HepG2 (cell line): ENCODE data around the gene ATP11A. TPM values are rescaled to one million over a fixed set of nuclear protein-coding genes. Genes with fewer than 3 reads are reported as not detected.

Source experiments
- ATAC-seq: fragments of 200-7000 bp; cut with Tn5 transposase; 3 replicates; pipeline ENCODE4 v1.9.1; 2020; ENCODE audit warnings: mild to moderate bottlenecking, moderate library complexity
- BruUV-seq: library from RNA; stranded (reverse); fragments of 400-500 nt; replicated peaks from 2 replicates; lab custom pipeline; 2021; lab: Mats Ljungman, UMichigan
- CTCF ChIA-PET: fragments of 300-600 bp; formaldehyde crosslinking; extraction: SDS; loops from one replicate; lab custom pipeline; 2021; ENCODE audit warnings: low total read pairs, inconsistent platforms, low intra/inter-chr PET ratio; lab: Yijun Ruan, JAX
- POLR2A ChIA-PET: fragments of 350-600 bp; sonication (Branson Sonifier 250); formaldehyde crosslinking; loops from one replicate; lab custom pipeline; 2020; ENCODE audit warnings: antibody characterized with exemption, inconsistent platforms; lab: Yijun Ruan, JAX
- DNase-seq: peaks from one replicate; pipeline ENCODE4 v3.0.0-alpha.2; 2015; ENCODE audit warnings: low spot score
- FAIRE-seq: peaks from 3 replicates; lab custom pipeline; 2011; peaks lifted over from hg19 to GRCh38; lab: Jason Lieb, UNC
- H2AFZ ChIP-seq: one replicate; pipeline ENCODE4 v1.6.1; 2011; ENCODE audit warnings: low read length, inconsistent platforms
- H3K27ac ChIP-seq: fragments of 300-600 bp; 3 replicates; pipeline ENCODE4 v1.8.0; 2011; ENCODE audit warnings: mixed run types, mild to moderate bottlenecking, mixed read lengths, low read length, inconsistent platforms; ENCODE audit not compliant: insufficient read depth; ENCODE audit errors: extremely low read length
- H3K27me3 ChIP-seq, 2 experiments: fragments of 200-600 bp in 1 of 2; 2 replicates in 1 of 2; 3 replicates in 1 of 2; pipeline versions ENCODE4 v1.6.0 to v1.8.0; 2011; ENCODE audit warnings: low read length in 2 of 2, mild to moderate bottlenecking in 2 of 2, moderate library complexity in 2 of 2, inconsistent platforms in 1 of 2; ENCODE audit not compliant: insufficient read depth in 2 of 2, control insufficient read depth in 1 of 2
- H3K36me3 ChIP-seq, 2 experiments: fragments of 200-600 bp in 1 of 2; replicated peaks in 1 of 2; 2 replicates in 1 of 2; 3 replicates in 1 of 2; pipeline versions ENCODE4 v1.5.1 to v1.8.0; 2011; ENCODE audit warnings: low read length in 2 of 2, inconsistent platforms in 1 of 2; ENCODE audit not compliant: insufficient read depth in 2 of 2, control insufficient read depth in 1 of 2
- H3K4me1 ChIP-seq: 2 replicates; pipeline ENCODE4 v1.5.1; 2012; ENCODE audit warnings: low read length, inconsistent platforms; ENCODE audit not compliant: insufficient read depth
- H3K4me2 ChIP-seq: 2 replicates; pipeline ENCODE4 v1.6.0; 2011; ENCODE audit warnings: low read depth, low read length, inconsistent platforms
- H3K4me3 ChIP-seq, 3 experiments: fragments of 200-600 bp in 1 of 3; sonication (generic), shearing (Covaris generic) in 1 of 3; replicated peaks in 1 of 3; 2 replicates each; pipeline ENCODE4 v1.5.1; 2011 to 2016; ENCODE audit warnings: low read length in 3 of 3, inconsistent platforms in 2 of 3, low read depth in 2 of 3, mild to moderate bottlenecking in 2 of 3, control low read depth in 1 of 3, mixed read lengths in 1 of 3; ENCODE audit not compliant: insufficient read depth in 1 of 3
- H3K79me2 ChIP-seq: one replicate; pipeline ENCODE4 v1.6.1; 2011; ENCODE audit warnings: low read length, inconsistent platforms; ENCODE audit not compliant: insufficient read depth
- H3K9ac ChIP-seq: 2 replicates; pipeline ENCODE4 v1.6.0; 2011; ENCODE audit warnings: mild to moderate bottlenecking, low read depth, low read length, inconsistent platforms; ENCODE audit not compliant: insufficient read depth
- H3K9me3 ChIP-seq: 2 replicates; pipeline ENCODE4 v1.5.1; 2012; ENCODE audit warnings: mild to moderate bottlenecking, low read length
- H4K20me1 ChIP-seq: 2 replicates; pipeline ENCODE4 v1.6.0; 2011; ENCODE audit warnings: inconsistent platforms, mild to moderate bottlenecking, low read length, moderate library complexity; ENCODE audit not compliant: insufficient read depth
- CBX2 ChIP-seq, 2 experiments: fragments of 200-600 bp in 1 of 2; sonication (generic); formaldehyde crosslinking in 1 of 2; IDR thresholded peaks; 2 replicates each; pipeline versions ENCODE4 v1.7.0 to v1.8.1; 2018 to 2022; ENCODE audit warnings: low read depth in 2 of 2, low read length in 1 of 2, mild to moderate bottlenecking in 1 of 2, missing genetic modification reagents in 1 of 2
- HNF4A ChIP-seq: sonication (generic); formaldehyde crosslinking; IDR thresholded peaks from 2 replicates; pipeline ENCODE4 v1.4.0; 2020; ENCODE audit warnings: missing genetic modification reagents
- HNRNPK ChIP-seq: fragments of 200-400 bp; formaldehyde crosslinking; IDR thresholded peaks from 2 replicates; pipeline ENCODE4 v1.6.1; 2018; ENCODE audit warnings: low read length, low read depth, moderate library complexity, mild to moderate bottlenecking; ENCODE audit not compliant: poor library complexity, severe bottlenecking
- KLF6 ChIP-seq: IDR thresholded peaks from 2 replicates; pipeline ENCODE4 v1.8.0; 2016; ENCODE audit warnings: missing biosample characterization, missing genetic modification reagents
- PCBP1 ChIP-seq: fragments of 200-400 bp; formaldehyde crosslinking; IDR thresholded peaks from 2 replicates; pipeline ENCODE4 v1.6.1; 2017; ENCODE audit warnings: mild to moderate bottlenecking, low read depth, low read length, borderline replicate concordance
- RBM22 ChIP-seq: fragments of 200-400 bp; formaldehyde crosslinking; optimal IDR thresholded peaks from 2 replicates; pipeline ENCODE3; 2017; ENCODE audit warnings: mild to moderate bottlenecking, low read length, moderate library complexity
- SAP130 ChIP-seq: IDR thresholded peaks from 2 replicates; pipeline ENCODE4 v1.6.1; 2016; ENCODE audit warnings: low read depth
- XRCC5 ChIP-seq: fragments of 200-400 bp; formaldehyde crosslinking; optimal IDR thresholded peaks from 2 replicates; pipeline ENCODE3; 2017; ENCODE audit warnings: mild to moderate bottlenecking, low read length
- YEATS4 ChIP-seq: sonication (generic); formaldehyde crosslinking; IDR thresholded peaks from 2 replicates; pipeline ENCODE4 v1.4.0; 2020; ENCODE audit warnings: missing genetic modification reagents, borderline replicate concordance
- ZFP90 ChIP-seq: sonication (generic); formaldehyde crosslinking; IDR thresholded peaks from 2 replicates; pipeline ENCODE4 v1.8.0; 2022; ENCODE audit warnings: missing genetic modification reagents, mild to moderate bottlenecking, inconsistent platforms, borderline replicate concordance
- ZNF232 ChIP-seq: sonication (generic); formaldehyde crosslinking; IDR thresholded peaks from 2 replicates; pipeline ENCODE4 v1.4.0; 2020; ENCODE audit warnings: missing genetic modification reagents, borderline replicate concordance
- ZNF614 ChIP-seq: IDR thresholded peaks from 2 replicates; pipeline ENCODE4 v1.6.1; 2018; ENCODE audit warnings: missing biosample characterization, missing genetic modification reagents, inconsistent platforms, borderline replicate concordance
- ZNF749 ChIP-seq: sonication (generic); formaldehyde crosslinking; IDR thresholded peaks from 2 replicates; pipeline ENCODE4 v1.8.0; 2022; ENCODE audit warnings: mild to moderate bottlenecking, missing genetic modification reagents, moderate library complexity, borderline replicate concordance
- WGBS: methylation state at CpG from one replicate; pipeline ENCODE4 v1.1.6; 2017; ENCODE audit warnings: low lambda C conversion rate; 5-methylcytosine and 5-hydroxymethylcytosine counted together
- in situ Hi-C: cut with HindIII; loops from 2 replicates; pipeline ENCODE4 v1.10.0; 2017; ENCODE audit warnings: low pct_unique_long_range_greater_than_20kb; ENCODE audit not compliant: extremely low pct_ligation_motif_present
- intact Hi-C: fragments of 100-400 bp; cut with micrococcal nuclease; formaldehyde crosslinking; loops from one replicate; pipeline ENCODE4 v1.10.0; 2022; ENCODE audit not compliant: unreplicated experiment
- polyA plus RNA-seq, 8 experiments: library from polyadenylated mRNA; depleted of rRNA in 3 of 8; stranded (reverse) in 7 of 8; unstranded in 1 of 8; fragments of >200 nt; fragmentation: Illumina TruSeq in 4 of 8; extraction: Trizol in 4 of 8; gene quantifications; 2 replicates each; pipeline versions ENCODE4 v1.2.1 to v1.2.3, GENCODE V29; 2011 to 2016; ENCODE audit warnings: low read depth in 4 of 8, missing spikeins in 1 of 8, mixed read lengths in 1 of 8; ENCODE audit not compliant: insufficient read depth in 1 of 8
- total RNA-seq, 5 experiments: library from RNA; depleted of rRNA; stranded (reverse); fragments of >200 nt; fragmentation: Illumina TruSeq; extraction: Trizol; gene quantifications; 2 replicates each; pipeline ENCODE4 v1.2.3, GENCODE V29; 2016; ENCODE audit warnings: low read depth in 1 of 5
- TF ChIP-seq, protein P1 (sequence below), 2 experiments: sonication (generic) in 1 of 2; formaldehyde crosslinking in 1 of 2; IDR thresholded peaks; 2 replicates each; pipeline versions ENCODE4 v1.4.0 to v1.6.1; 2018 to 2020; ENCODE audit warnings: missing genetic modification reagents in 2 of 2, borderline replicate concordance in 1 of 2, low read depth in 1 of 2, mild to moderate bottlenecking in 1 of 2, missing biosample characterization in 1 of 2
- TF ChIP-seq, protein P2 (sequence below): sonication (generic); formaldehyde crosslinking; IDR thresholded peaks from 2 replicates; pipeline ENCODE4 v1.5.0; 2020; ENCODE audit warnings: missing genetic modification reagents
- TF ChIP-seq, protein P3 (sequence below): sonication (generic); formaldehyde crosslinking; IDR thresholded peaks from 2 replicates; pipeline ENCODE4 v1.4.0; 2020; ENCODE audit warnings: missing genetic modification reagents
- TF ChIP-seq, protein P4 (sequence below): sonication (generic); formaldehyde crosslinking; IDR thresholded peaks from 2 replicates; pipeline ENCODE4 v1.8.1; 2023; ENCODE audit warnings: mild to moderate bottlenecking, missing genetic modification reagents

Gene ATP11A
- total and polyA plus RNA-seq, 2 of the 13 experiments (the other 11 are each of a cell fraction or from before 2014, with no cell fraction given), result 18.4 to 20.1 TPM

DNA sequence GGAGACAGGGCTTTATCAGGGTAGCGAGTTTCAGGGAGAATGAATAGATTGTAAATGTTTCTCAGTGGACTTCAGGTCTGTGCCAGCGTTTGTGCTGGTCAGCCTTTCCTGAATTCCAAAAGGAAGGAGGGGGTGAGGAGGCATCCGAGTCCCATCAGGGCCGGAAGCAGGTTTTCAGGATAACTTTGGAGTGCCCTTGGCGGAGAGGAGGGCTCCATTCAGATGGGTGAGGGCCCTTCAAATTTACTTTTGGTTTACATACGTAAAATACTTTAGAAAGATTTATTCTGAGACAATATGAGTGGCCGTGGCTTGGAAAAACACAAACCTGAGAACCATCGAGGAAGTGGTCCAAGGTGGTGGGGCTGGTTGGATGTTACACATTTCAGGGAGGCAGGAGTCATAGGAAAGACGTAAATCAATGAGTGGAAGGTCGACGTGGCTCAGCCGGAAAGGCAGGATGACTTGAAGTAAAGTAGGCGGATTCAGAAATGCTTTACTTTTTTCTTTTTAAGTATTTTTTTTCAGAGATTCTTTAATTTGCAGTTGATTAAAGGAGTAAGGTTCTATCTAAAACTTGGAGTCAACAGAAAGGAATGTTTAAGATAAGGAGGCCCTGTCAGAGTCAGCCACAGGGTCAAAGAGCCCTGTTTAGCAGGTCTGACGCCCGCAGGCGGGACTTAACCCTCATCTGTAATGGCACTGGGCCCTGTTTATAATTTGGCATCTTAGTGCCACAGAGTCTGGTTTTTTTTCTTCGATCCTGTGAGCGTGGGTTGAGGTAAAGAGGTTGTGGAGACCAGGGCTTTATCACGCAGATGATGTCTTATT lies 32.8 kb downstream of the ATP11A start:
- FAIRE-seq (peak; percentile 85), DNase-seq (peak; percentile 78), ATAC-seq (peak; percentile 51)
- in situ Hi-C loops, result no loop called here
- no peak overlapping the region for H2AFZ ChIP-seq
- H3K4me1 ChIP-seq, result peaks cover 90% of the 10 kb centered on the region
- no peaks in the 10 kb centered on the region for H3K27me3 ChIP-seq
- H3K9ac ChIP-seq, result peak overlapping the region; percentile 70
- peak overlapping the region; percentile 32 to 57 (median 44) for H3K4me3 ChIP-seq
- peaks cover 3 to 9% of the 10 kb centered on the region in 2 experiments; a peak in 2 of 5 replicates for H3K36me3 ChIP-seq
- BruUV-seq, result no TSS peak
- 6% methylated on average over 19 of the region's 19 CpGs for WGBS
- H3K9me3 ChIP-seq, result no peaks in the 10 kb centered on the region
- H4K20me1 ChIP-seq, result peaks cover 24% of the 10 kb centered on the region
- H3K4me2 ChIP-seq, result peak overlapping the region; percentile 94
- CTCF ChIA-PET, result no interaction called here
- peak overlapping the region; percentile 90 for H3K27ac ChIP-seq
- POLR2A ChIA-PET, result interaction anchor here (1.0 to 2.2 kb wide), 3 partner anchors 11 to 171 kb away, joined by 4 to 14 read pairs (median 4); no protein-coding TSS in a partner anchor
- peaks cover 77% of the 10 kb centered on the region for H3K79me2 ChIP-seq
- intact Hi-C loops, result no loop called here
- TF ChIP-seq, protein P1, sequence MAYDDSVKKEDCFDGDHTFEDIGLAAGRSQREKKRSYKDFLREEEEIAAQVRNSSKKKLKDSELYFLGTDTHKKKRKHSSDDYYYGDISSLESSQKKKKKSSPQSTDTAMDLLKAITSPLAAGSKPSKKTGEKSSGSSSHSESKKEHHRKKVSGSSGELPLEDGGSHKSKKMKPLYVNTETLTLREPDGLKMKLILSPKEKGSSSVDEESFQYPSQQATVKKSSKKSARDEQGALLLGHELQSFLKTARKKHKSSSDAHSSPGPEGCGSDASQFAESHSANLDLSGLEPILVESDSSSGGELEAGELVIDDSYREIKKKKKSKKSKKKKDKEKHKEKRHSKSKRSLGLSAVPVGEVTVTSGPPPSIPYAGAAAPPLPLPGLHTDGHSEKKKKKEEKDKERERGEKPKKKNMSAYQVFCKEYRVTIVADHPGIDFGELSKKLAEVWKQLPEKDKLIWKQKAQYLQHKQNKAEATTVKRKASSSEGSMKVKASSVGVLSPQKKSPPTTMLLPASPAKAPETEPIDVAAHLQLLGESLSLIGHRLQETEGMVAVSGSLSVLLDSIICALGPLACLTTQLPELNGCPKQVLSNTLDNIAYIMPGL (CRISPR knock-in tag; IDR thresholded peaks at IDR 0.05; ENCODE audit: borderline replicate concordance in 1 of 2, low read depth in 1 of 2), result 0 out of 4 replicates have a peak, but pooled peaks of 1 of the 2 experiments have one; percentile 4
- TF ChIP-seq XRCC5, result peak; percentile 19
- peak; percentile 88 for TF ChIP-seq HNRNPK
- TF ChIP-seq ZNF232 (CRISPR knock-in tag), result no peak
- 0 out of 2 replicates have a peak, but pooled peaks have one; percentile 16 for TF ChIP-seq HNF4A (CRISPR knock-in tag)
- TF ChIP-seq ZNF614 (CRISPR knock-in tag), result 0 out of 2 replicates have a peak, but pooled peaks have one; percentile 18
- TF ChIP-seq ZNF749 (CRISPR knock-in tag), result no peak
- peak; percentile 73 for TF ChIP-seq RBM22
- 0 out of 2 replicates have a peak, but pooled peaks have one; percentile 22 for TF ChIP-seq YEATS4 (CRISPR knock-in tag)
- TF ChIP-seq, protein P2, sequence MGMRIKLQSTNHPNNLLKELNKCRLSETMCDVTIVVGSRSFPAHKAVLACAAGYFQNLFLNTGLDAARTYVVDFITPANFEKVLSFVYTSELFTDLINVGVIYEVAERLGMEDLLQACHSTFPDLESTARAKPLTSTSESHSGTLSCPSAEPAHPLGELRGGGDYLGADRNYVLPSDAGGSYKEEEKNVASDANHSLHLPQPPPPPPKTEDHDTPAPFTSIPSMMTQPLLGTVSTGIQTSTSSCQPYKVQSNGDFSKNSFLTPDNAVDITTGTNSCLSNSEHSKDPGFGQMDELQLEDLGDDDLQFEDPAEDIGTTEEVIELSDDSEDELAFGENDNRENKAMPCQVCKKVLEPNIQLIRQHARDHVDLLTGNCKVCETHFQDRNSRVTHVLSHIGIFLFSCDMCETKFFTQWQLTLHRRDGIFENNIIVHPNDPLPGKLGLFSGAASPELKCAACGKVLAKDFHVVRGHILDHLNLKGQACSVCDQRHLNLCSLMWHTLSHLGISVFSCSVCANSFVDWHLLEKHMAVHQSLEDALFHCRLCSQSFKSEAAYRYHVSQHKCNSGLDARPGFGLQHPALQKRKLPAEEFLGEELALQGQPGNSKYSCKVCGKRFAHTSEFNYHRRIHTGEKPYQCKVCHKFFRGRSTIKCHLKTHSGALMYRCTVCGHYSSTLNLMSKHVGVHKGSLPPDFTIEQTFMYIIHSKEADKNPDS, result no peak
- no peak for TF ChIP-seq ZFP90
- TF ChIP-seq, protein P3, sequence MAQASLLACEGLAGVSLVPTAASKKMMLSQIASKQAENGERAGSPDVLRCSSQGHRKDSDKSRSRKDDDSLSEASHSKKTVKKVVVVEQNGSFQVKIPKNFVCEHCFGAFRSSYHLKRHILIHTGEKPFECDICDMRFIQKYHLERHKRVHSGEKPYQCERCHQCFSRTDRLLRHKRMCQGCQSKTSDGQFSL (CRISPR knock-in tag), result peak; percentile 43; the same call in 1 of the 2 replicates
- TF ChIP-seq, protein P4, sequence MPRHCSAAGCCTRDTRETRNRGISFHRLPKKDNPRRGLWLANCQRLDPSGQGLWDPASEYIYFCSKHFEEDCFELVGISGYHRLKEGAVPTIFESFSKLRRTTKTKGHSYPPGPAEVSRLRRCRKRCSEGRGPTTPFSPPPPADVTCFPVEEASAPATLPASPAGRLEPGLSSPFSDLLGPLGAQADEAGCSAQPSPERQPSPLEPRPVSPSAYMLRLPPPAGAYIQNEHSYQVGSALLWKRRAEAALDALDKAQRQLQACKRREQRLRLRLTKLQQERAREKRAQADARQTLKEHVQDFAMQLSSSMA, result no peak
- no peak for TF ChIP-seq CBX2 (IDR thresholded peaks at IDR 0.05; ENCODE audit: low read depth, low read length)
- TF ChIP-seq CBX2 (CRISPR knock-in tag; IDR thresholded peaks at IDR 0.05; ENCODE audit: low read depth), result no peak
- TF ChIP-seq KLF6 (CRISPR knock-in tag), result 0 out of 2 replicates have a peak, but pooled peaks have one; percentile 59
- 0 out of 2 replicates have a peak, but pooled peaks have one; percentile 45 for TF ChIP-seq PCBP1
- TF ChIP-seq SAP130 (CRISPR knock-in tag), result peak; percentile 31; the same call in 1 of the 2 replicates
